ENCODE data around the gene ZNF644. TPM values are rescaled to one million over a fixed set of nuclear protein-coding genes. Genes with fewer than 3 reads are reported as not detected.

ZNF644 gene
- total and polyA plus RNA-seq, 11 donors, result 15.2 to 46.6 (median 31.4) TPM

DNA sequence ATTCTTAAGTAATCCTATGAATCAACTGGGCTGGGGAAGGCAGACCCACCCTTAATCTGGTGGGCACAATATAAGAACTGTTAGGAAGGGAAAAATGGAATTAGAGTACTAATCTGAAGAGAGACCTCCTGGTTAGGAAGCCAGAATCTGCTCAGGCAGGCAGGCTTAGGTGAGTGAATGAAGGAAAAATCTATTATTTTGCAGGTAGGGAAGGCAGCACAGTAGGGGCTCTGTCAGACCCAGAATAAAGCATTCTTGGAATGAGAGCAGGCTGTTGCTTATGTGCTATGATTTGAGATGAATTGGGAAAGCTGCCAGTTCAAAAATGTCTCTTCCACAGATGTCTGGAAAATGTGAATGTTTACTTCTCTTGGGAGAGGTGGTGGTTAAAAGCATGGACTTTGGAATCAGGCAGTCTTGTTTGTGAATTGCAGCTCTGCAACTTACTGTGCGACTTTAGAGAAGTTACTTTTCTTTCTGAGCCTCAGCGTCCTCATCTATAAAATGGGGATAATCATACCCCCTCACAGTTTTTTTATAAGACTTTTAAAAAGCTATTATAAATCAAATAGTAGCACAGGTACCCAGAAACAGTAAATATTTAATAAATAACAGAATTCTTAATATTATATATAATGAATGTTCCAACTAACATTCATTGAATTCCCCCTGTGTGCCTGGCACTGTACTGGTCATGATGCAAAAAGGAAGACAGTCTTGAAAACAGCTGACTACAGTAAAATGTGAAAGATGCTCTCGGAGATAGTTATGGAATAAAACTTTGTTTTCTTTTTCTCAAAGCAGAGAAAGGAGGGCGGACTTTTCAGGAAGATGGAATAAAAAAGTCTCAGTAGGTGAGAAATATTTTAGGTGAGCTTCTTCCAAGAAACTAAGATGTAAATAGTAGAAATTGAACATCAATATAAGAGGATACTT is 15.3 kb upstream of the ZNF644 start:
- H3K9me3 ChIP-seq, result peaks cover 0 to 13% (median under 1%) of the 10 kb centered on the region in 12 donors
- H3K4me1 ChIP-seq, result no peaks in the 10 kb centered on the region
- H3K27ac ChIP-seq, result no peak overlapping the region
- no peak overlapping the region for H3K4me3 ChIP-seq
- ATAC-seq, result no peak
- no peak for DNase-seq
- WGBS, 4 donors, result 79 to 86% (median 82%) methylated on average over 4 of the region's 4 CpGs
- no peak for TF ChIP-seq POLR2A (IDR thresholded peaks at IDR 0.05)
- no peak for TF ChIP-seq CTCF (IDR thresholded peaks at IDR 0.05)
- H3K27me3 ChIP-seq, result no peaks in the 10 kb centered on the region
- H3K36me3 ChIP-seq, result no peaks in the 10 kb centered on the region
- intact Hi-C loops (cut with DNase I), result no loop called here

DNA sequence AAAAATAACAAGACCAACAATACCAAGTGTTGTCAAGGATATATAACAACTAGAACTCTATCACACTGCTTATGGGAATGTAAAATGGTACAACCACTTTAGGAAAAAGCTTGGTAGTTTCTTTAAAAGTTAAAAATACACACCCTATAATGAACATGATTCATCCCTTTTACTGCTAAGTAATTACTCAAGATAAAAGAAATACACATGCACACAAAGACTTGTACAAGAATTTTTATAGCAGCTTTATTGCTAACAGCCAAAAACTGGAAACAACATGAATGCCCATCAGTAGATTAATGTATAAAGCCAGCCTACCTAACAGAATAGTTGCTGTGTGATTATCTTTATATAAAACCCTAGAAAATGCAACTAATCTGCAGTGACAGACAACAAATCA is 10.5 kb upstream of the ZNF644 start:
- Histone ChIP-seq H3K4me1 (no peaks in the 10 kb centered on the region), H3K27me3 (peaks cover 0 to 11% (median 0%) of the 10 kb centered on the region in 9 donors), H3K36me3 (no peaks in the 10 kb centered on the region), H3K9me3 (no peaks in the 10 kb centered on the region), H3K4me3 (no peak overlapping the region), H3K27ac (no peak overlapping the region)
- TF ChIP-seq POLR2A (IDR thresholded peaks at IDR 0.05), result no peak
- no peak for TF ChIP-seq CTCF (IDR thresholded peaks at IDR 0.05)
- intact Hi-C loops (cut with DNase I), result no loop called here
- DNase-seq, result no peak
- no peak for ATAC-seq

DNA sequence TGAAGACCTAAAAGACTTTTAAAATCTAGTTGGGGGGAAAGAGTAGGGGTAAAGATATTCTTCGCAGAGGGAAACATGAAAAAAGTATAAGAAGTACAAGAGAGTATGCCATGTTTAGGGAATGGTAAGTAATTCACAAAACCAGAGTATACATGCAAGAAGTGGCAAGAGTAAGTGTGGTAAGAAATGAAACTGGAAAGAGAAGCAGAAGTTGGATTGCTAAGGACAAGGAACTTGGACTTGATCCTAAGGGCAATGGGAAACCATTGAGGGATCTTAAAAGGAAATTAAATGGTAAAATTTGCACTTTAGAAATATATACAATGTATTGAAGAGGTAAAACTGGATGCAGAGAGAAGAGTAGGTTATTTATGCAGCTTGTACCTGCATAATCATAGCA is 9.2 kb upstream of the ZNF644 start:
- intact Hi-C loops (cut with DNase I), result no loop called here
- H3K36me3 ChIP-seq, result no peaks in the 10 kb centered on the region

More for the DNA sequence above, 9.2 kb upstream of the ZNF644 start:
- no peak overlapping the region for H3K4me3 ChIP-seq
- H3K27ac ChIP-seq, result no peak overlapping the region
- TF ChIP-seq CTCF (IDR thresholded peaks at IDR 0.05), result no peak
- TF ChIP-seq POLR2A (IDR thresholded peaks at IDR 0.05), result no peak
- H3K4me1 ChIP-seq, result no peaks in the 10 kb centered on the region
- no peaks in the 10 kb centered on the region for H3K9me3 ChIP-seq
- H3K27me3 ChIP-seq, result peaks cover 0 to 11% (median 0%) of the 10 kb centered on the region in 9 donors
- 94 to 100% (median 97%) methylated on average over 1 of the region's 1 CpG for WGBS, 4 donors
- DNase-seq (no peak), ATAC-seq (no peak)

Measured in heart left ventricle (tissue), 16 donors.